HG03066 (cell line): ENCODE results near the gene EHF.
"Not testable (repeated sequence)": the region's sequence is repeated elsewhere in the genome, so short reads cannot be mapped to it uniquely, and the experiment has no call there.

Source experiments
- ATAC-seq: cut with Tn5 transposase; IDR thresholded peaks from one replicate; pipeline ENCODE4 v1.9.1; 2021; ENCODE audit warnings: low read depth; ENCODE audit not compliant: unreplicated experiment

The EHF gene

DNA sequence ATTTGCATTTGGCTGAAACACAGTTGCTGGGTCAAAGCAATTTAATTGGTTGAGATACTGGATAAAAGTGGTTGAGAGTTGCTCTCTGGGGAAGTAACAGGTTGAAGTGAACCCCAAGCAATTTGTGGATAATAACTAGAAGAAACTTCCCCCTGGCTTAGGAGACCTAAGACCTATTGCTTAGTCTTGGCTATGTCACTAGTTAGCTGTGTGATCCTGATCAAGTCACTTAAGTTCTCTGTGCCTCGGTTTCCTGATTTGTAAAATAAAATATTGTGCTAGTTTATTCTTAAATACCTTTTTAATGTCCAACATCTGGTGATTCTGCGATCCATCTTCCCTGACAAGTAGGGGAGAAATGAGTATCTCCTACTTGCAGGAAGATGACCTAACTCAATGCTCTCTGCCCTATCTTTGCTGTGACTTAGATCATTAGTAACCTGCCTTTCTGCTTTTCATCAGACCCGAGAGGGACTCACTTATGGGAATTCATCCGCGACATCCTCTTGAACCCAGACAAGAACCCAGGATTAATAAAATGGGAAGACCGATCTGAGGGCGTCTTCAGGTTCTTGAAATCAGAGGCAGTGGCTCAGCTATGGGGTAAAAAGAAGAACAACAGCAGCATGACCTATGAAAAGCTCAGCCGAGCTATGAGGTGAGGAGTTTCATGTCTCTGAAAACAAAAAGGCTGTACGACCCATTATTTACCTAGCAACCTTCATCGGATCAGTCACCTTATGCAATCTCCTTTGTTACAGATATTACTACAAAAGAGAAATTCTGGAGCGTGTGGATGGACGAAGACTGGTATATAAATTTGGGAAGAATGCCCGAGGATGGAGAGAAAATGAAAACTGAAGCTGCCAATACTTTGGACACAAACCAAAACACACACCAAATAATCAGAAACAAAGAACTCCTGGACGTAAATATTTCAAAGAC is 37.5 kb downstream of the EHF start:
- no peak for ATAC-seq

DNA sequence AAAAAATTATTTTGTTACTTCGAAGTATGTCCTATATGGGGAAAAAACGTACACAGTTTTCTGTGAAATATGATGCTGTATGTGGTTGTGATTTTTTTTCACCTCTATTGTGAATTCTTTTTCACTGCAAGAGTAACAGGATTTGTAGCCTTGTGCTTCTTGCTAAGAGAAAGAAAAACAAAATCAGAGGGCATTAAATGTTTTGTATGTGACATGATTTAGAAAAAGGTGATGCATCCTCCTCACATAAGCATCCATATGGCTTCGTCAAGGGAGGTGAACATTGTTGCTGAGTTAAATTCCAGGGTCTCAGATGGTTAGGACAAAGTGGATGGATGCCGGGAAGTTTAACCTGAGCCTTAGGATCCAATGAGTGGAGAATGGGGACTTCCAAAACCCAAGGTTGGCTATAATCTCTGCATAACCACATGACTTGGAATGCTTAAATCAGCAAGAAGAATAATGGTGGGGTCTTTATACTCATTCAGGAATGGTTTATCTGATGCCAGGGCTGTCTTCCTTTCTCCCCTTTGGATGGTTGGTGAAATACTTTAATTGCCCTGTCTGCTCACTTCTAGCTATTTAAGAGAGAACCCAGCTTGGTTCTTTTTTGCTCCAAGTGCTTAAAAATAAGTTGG is 38.3 kb downstream of the EHF start:
- no peak for ATAC-seq

DNA sequence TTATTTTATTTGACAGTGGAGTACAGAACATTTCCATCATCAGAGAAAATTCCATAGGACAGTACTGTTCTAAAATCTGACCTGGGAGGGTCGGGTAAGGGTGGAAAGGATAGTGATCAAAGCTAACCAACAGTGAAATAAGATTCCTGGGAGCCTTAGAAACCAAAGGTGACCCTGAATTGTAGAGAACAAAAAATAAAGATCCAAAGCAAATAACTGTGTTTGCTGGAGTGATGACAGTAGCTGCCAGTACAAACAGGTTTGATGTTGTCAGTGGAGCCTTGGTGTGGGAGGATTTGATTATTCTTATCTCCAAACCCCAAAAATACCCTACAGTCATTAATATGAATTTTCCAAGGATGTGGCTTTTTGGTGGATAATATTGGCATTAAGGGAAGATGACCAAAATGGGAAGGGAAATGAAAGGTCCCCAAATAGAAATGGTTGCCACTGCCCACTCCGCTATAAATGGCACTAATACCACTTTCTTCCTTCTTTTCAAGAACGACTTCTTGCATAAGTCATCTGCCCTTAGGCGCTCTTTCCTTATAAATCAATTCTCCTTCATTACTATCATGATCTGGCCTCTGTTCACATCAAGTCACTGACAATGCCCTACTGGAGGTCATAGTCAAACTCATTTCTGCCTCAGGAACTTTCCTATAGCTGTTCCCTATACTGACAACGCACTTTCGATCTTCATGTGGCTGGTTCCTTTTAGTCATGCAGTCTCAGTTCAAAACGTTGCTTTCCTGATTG is 44.4 kb downstream of the EHF start:
- ATAC-seq = no peak

DNA sequence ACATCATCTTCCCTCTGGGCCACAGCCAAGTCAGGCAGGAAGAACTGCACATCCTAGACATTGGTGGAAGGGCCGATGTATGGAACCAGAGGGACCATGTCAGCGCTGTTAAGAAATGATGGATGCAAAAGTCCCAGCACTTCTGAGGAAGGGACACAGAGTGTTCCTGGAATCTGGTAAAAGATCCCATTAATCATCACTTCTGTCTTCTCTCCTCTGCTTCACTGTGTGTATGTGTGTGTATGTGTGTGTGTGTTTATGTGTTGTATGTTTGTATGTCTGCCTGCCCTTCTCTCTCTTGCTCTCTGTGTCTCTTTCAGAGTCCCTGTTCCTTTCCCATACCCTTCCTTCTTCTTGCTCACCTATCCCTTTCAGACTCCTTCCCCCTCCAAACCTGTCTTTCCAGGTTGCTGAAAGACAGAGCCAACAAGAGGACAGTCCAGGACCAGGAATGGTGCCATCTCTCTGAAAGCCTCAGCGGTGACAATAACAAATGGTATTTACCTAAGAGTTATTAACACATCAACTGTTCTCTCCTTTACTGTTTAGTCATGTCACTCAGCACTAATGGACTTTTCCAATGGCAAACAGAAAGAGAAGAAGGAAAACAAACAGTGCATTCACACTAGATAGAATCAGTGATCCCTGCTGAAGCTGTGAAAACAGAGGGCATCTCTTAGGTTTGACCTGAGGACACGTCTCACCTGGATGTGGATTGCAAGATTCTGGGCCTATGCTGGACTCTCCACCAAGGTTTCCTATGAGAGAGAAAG is 47.1 kb downstream of the EHF start:
- ATAC-seq = no peak

DNA sequence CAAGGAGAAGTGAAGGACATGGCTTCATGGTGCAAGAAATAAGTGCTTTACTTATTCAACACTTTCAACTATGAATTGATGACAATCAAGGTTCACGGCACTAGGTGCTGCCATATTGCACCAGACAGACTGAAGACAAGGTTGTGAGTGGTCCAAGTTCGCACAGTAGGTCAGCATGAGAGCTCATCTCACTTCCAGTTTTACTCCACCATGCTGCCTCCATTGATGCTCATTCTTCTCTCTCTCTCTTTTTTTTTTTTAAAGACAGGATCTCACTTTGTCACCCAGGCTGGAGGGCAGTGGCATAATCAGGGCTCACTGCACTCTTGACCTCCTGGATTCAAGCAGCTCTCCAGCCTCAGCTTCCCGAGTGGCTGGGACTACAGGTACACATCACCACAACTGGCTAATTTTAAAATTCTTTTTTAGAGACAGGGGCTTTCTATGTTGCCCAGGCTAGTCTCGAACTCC is 47.7 kb downstream of the EHF start:
- ATAC-seq = no peak

DNA sequence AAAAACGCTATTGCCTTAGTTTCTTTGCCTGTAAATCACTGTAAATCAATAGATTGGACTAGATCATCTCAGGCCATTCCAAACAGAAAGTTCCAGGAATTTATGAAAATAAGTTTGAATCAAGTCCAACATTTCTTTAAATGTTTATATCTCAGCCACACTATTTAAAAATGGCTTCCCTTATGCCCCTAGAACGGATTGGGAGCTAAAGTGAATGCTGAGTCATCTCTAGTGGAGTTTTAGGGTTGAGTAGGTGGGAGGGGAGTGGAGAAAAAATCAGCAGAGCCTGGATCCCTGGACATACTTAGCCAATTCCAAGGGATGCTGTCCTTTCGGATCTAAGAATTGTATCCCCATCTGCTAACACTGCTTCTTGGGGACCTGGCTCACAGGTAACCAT is 48.6 kb downstream of the EHF start:
- ATAC-seq = no peak

DNA sequence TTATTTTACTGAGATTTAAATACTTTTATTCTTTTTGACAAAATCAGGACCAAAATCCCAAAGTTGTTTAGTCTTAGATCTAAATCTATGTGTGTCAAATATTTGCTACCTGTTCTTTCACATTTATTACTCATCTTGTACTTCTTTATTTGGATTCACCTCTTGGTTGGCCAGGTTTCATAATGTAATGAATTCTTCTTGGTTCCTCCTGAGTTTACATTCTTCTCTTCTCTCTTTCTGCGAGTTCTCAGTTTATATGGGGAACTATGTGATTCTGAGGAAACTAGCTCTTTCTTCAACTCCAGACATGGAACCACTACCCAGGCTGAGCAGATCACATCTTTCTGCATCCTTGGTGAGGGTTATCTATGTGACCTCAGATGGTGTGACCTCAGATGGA is 50.2 kb downstream of the EHF start:
- no peak for ATAC-seq

DNA sequence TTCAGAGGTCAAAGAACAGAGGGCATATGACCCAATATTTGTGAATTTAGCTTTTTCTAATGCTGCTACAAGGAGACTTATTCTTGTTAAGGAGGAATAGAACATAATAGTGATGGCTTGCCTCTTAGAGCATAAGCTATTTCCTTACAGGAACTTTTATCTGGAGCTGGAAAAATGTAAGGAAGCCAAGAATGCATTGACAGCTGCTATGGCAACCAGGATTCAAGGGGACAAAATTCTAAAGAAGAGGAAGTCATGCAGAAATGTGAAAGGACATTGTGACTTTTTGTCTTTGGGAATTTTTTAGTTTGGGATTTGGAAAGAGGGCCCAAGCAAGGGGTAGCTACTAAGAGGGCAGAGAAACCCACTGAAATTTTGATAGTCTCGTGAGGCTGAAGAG is 51.1 kb downstream of the EHF start:
- ATAC-seq = no peak

DNA sequence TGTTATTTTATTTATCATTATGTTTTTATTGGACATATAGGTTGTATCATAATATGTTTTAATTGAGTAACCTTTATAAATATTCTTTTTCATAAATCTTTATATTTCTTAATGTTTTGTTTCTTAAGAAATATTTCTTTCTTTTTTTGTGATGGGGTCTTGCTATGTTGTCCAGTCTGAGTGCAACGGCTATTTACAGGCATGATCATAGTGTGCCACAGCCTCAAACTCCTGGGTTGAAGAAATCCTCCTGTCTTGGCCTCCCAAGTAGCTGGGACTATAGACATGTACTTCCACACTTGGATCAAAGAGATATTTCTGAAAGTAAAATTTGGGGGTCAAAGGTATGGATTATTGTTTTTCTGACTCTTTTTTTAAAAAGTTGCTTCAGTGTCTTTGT is 53.1 kb downstream of the EHF start:
- ATAC-seq = no peak

DNA sequence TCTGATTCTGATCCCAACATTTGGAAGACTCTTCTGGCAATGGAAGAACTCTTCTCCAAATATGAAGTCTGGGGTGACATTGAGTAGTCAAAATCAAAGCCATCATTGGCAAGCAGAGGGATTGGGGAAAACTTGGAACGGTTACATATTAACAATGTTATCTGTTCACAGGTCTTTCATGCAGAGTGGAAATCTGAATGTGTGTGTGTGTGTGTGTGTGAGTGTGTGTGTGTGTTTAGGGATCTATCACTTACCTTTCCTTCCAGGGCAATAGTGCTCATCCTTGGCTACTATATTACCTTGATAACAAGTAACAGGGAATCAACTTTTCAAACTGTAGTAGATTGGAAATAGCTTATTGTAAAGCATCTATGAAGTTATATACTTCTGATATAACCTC is 55.3 kb downstream of the EHF start:
- ATAC-seq = no peak

DNA sequence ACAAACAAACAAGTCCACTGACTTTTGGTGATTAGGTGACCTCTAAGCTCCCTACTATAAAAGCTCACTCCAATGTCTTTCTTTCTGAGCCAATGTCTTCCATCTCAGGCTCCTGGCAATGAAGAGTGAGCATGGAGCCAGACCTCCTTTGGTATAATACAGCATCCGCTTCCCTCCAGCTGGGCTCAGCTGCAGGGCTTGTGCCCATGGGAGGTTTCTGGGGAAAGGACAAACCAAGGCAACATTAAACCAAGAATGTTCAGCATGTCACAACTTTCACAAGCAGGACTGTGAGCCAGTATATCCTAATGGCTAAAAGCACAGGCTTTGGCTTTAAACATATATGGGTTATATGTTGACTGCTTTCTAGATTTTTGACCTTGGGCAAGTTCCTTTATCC is 58.8 kb downstream of the EHF start:
- ATAC-seq = no peak

DNA sequence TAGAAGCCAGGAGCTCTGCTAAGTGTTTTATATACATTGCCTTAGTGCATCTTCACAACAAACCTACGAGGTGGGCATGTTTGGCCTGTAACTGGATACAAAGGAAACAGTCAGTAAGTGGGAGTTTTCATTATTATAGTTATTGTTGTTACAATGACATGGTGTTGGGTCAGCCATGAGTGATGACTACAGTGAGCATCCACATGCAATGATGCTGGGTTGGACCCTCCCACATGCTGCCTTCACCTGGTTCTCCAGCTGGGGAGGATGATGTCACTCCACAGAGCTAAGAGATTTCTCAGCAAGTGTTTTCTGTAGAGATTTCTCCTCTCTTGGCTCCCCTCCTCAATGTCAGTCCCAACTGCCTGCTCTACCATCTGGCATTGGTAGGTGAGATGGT is 59.3 kb downstream of the EHF start:
- ATAC-seq = no peak

DNA sequence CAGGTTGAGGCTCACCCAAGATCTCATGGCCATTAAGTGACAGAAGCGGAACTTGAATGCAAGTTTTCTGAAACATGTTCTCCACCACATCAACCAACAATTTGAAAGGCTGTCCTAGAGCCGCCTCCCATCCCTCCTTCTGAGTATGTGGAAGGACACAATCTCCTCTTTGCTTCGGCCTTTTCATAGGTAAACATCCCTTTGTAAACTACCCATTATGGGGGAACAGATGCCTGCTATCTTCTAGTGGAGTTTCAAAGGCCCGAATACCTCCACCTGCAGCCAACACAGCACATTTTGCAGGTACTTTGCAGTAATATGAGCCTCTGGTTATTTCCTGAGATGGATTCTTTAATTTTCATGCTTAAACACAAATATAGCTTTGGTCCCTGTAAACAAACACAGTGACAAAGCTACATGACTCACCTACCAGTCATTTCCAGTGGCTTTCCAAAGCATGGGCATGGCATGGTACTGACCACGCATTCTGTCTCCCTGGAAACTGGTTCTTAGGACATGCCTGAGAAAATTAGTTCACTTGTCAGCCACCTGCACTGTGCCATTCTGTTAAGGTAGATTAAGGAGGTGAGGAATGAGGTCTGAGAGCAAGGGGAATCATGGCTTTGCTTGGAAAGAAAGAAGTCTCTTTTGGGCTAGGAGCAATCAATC is 60.2 kb downstream of the EHF start:
- no peak for ATAC-seq

DNA sequence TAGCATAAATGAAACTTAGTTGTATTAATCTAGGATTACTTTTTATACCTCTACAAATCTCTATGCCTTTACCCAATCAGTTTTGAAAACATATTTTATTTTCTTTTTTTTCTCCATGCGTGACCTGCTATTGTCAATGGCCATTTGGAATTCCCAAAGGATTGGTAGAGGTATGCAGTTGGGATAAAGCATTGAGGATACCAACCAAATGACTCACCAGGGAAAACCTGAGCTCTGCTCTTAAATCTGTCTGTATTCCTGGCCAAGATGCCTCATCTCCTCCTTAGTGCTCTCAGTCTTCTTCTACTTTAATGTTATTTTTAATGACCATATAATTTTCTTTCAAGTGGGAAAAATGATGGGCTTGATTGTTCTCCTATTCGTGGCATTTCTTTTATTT is 61.9 kb downstream of the EHF start:
- ATAC-seq = no peak

DNA sequence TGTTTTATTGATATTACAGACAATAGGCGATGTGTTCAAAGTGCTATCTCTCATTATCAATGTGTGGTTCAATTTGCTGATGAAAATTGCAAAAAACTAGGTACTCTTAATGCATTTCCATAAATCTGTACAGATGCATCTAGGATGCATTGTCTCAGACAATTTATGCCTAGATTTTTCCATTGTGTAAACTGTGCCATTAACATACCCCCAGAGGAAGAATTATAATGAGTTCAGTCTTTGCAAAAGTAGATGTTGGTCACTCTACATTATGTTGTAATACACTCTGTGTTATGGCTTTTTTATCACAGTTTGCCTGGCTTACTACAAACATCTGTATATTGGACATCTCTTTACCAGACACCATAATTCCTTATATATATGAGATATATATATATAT is 62.5 kb downstream of the EHF start:
- ATAC-seq = no peak

DNA sequence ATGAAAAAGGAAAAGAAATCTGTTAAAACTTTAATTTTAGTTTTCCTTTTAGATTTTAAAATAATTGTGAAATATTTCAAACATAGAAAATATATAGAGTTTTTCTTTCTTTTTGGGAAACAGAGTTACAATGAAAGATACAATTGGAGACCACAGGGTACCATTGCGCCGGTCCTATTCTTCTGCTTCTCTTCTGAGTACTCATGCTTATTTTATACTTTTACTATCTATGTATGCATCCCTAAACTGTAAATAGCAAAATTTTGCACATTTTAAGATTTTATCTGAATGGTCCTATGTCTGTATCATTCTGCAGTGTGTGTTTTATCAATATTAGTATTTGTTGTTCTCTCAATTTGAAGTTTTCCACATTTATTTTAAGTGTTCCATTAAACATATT is 65.0 kb downstream of the EHF start:
- ATAC-seq = no peak

DNA sequence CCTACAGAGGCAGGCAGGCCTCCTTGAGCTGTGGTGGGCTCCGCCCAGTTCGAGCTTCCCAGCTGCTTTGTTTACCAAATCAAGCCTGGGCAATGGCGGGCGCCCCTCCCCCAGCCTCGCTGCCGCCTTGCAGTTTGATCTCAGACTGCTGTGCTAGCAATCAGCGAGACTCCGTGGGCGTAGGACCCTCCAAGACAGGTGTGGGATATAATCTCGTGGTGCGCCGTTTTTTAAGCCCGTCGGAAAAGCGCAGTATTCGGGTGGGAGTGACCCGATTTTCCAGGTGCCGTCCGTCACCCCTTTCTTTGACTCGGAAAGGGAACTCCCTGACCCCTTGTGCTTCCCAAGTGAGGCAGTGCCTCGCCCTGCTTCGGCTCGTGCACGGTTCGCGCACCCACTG is 71.4 kb downstream of the EHF start:
- not testable (repeated sequence) for ATAC-seq

DNA sequence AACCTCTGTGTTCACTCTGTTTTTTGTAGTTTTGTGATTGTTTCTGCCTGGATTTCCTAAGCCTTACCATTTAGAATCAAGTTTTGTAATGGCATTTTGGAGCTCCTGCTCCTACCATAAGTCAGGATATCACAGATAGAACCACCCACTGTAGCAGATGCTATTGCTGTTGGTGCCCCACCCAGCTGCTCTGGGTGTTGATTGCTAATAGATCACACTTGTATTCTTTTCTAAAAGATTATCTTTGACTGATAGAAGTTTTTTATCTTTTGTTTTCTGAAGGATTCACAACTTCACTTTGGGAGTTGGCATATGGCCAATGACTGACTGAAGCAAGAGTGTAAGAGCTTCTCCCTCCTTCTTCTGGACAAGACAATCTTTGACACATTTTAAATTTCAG is 76.0 kb downstream of the EHF start:
- no peak for ATAC-seq

DNA sequence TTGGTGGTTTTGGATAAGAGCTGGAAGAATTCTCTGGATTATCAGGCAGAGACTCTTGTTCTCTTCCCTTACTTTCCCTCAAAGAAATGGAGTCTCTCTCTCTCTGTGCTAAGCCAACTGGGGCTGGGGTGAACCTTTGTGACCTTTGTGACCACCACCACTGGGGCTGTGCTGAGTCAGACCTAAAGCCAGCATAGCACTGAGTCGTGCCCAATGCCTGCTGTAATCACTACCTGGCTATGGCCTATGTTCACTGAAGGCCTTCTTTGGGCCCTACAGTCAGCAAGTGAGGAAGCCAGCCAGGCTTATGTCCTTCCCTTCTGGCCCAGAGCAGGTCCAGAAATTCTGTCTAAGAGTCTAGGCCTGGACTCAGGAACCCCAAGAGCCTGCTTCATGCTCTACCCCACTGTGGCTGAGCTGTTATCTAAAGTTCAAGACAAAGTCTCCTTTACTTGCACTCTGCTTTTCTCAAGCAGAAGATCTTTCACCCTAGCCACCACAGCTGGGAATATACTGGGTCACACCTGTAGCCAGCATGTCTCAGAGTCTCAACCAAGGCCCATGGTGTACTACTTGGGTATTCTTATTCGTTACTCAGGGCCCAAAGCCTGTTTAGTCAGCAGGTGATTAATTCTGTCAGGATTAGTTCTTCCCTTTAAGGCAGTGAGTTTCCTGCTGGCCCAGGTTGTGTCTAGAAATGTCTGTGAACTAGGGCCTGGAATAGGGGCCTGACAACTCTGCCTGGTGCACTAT is 86.0 kb downstream of the EHF start:
- no peak for ATAC-seq
